ENCODE data around the gene MAML2. TPM values are rescaled to one million over a fixed set of nuclear protein-coding genes. Genes with fewer than 3 reads are reported as not detected.

MAML2 gene
- total and polyA plus RNA-seq, 2 experiments from 2014 or later, result 2.0 to 7.1 TPM

- TF ChIP-seq POLR2AphosphoS5 (IDR thresholded peaks at IDR 0.05; ENCODE audit: low read depth), result no peak
- no peak for DNase-seq (ENCODE audit: low spot score)
Observed at GRCh38 chr11:96309643-96310017, 33.4 kb downstream of the MAML2 start.

GRCh38 chr11:96309016-96309642 lies 33.9 kb downstream of the MAML2 start:
- H3K36me3 ChIP-seq (ENCODE audit: insufficient read depth), result no peaks in the 10 kb centered on the region
- no peak for TF ChIP-seq CREB1 (CRISPR knock-in tag; IDR thresholded peaks at IDR 0.05; ENCODE audit: low read depth)
- TF ChIP-seq ZNF114 (CRISPR knock-in tag; IDR thresholded peaks at IDR 0.05), result no peak
- TF ChIP-seq ZNF331 (CRISPR knock-in tag; IDR thresholded peaks at IDR 0.05; ENCODE audit: low read depth), result no peak
- TF ChIP-seq POLR2AphosphoS5 (IDR thresholded peaks at IDR 0.05; ENCODE audit: low read depth), result no peak
- no peak for TF ChIP-seq JUNB (IDR thresholded peaks at IDR 0.05; ENCODE audit: unreplicated experiment)
- TF ChIP-seq ETS1 (IDR thresholded peaks at IDR 0.05), result no peak
- no peak for TF ChIP-seq REST (IDR thresholded peaks at IDR 0.05; ENCODE audit: unreplicated experiment)
- TF ChIP-seq, protein P1, sequence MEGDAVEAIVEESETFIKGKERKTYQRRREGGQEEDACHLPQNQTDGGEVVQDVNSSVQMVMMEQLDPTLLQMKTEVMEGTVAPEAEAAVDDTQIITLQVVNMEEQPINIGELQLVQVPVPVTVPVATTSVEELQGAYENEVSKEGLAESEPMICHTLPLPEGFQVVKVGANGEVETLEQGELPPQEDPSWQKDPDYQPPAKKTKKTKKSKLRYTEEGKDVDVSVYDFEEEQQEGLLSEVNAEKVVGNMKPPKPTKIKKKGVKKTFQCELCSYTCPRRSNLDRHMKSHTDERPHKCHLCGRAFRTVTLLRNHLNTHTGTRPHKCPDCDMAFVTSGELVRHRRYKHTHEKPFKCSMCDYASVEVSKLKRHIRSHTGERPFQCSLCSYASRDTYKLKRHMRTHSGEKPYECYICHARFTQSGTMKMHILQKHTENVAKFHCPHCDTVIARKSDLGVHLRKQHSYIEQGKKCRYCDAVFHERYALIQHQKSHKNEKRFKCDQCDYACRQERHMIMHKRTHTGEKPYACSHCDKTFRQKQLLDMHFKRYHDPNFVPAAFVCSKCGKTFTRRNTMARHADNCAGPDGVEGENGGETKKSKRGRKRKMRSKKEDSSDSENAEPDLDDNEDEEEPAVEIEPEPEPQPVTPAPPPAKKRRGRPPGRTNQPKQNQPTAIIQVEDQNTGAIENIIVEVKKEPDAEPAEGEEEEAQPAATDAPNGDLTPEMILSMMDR (conservative IDR thresholded peaks at IDR 0.05; ENCODE audit: low read depth in 2 of 2), result no peak

More at GRCh38 chr11:96309643-96310017, 33.4 kb downstream of the MAML2 start:
- ATAC-seq, result peak; percentile 16; the same call in 2 of the 3 replicates
- Histone ChIP-seq H3K9me2 (ENCODE audit: insufficient read depth) (no peaks in the 10 kb centered on the region), H3K27me3 (ENCODE audit: insufficient read depth) (no peaks in the 10 kb centered on the region), H2AFZ (no peak overlapping the region), H3F3A (replicated peaks; ENCODE audit: low read depth) (no peaks in the 10 kb centered on the region), H3K36me3 (ENCODE audit: insufficient read depth) (no peaks in the 10 kb centered on the region), H3K27ac (ENCODE audit: low read depth) (no peak overlapping the region), H3K4me3 (no peak overlapping the region), H3K4me1 (ENCODE audit: insufficient read depth) (peaks cover 54% of the 10 kb centered on the region), H4K20me1 (replicated peaks; ENCODE audit: insufficient read depth) (no peaks in the 10 kb centered on the region), H3K79me2 (replicated peaks; ENCODE audit: insufficient read depth) (peaks cover 4% of the 10 kb centered on the region; the same call in 1 of the 2 replicates), H3K4me2 (no peak overlapping the region)
- H3K4me3 Mint-ChIP-seq, result no peak overlapping the region
- H3K27me3 Mint-ChIP-seq (ENCODE audit: insufficient read depth, low read depth, poor library complexity), result no peaks in the 10 kb centered on the region
- H3K4me1 Mint-ChIP-seq, result peaks cover 50% of the 10 kb centered on the region
- H3K36me3 Mint-ChIP-seq (ENCODE audit: low read depth), result no peaks in the 10 kb centered on the region
- H3K9me3 Mint-ChIP-seq, result no peaks in the 10 kb centered on the region
- H3K27ac Mint-ChIP-seq, result no peak overlapping the region

More at GRCh38 chr11:96309016-96309642, 33.9 kb downstream of the MAML2 start:
- Histone ChIP-seq H3K4me1 (ENCODE audit: insufficient read depth) (peaks cover 49% of the 10 kb centered on the region), H3K79me2 (replicated peaks; ENCODE audit: insufficient read depth) (peaks cover 4% of the 10 kb centered on the region; the same call in 1 of the 2 replicates), H3K4me3 (no peak overlapping the region), H3K9me2 (ENCODE audit: insufficient read depth) (no peaks in the 10 kb centered on the region), H4K20me1 (replicated peaks; ENCODE audit: insufficient read depth) (no peaks in the 10 kb centered on the region), H3K27me3 (ENCODE audit: insufficient read depth) (no peaks in the 10 kb centered on the region), H2AFZ (no peak overlapping the region), H3K4me2 (no peak overlapping the region), H3K27ac (ENCODE audit: low read depth) (no peak overlapping the region), H3F3A (replicated peaks; ENCODE audit: low read depth) (no peaks in the 10 kb centered on the region)
- Mint-ChIP-seq H3K27me3 (ENCODE audit: insufficient read depth, low read depth, poor library complexity) (no peaks in the 10 kb centered on the region), H3K36me3 (ENCODE audit: low read depth) (no peaks in the 10 kb centered on the region), H3K9me3 (no peaks in the 10 kb centered on the region), H3K27ac (peak overlapping the region; percentile 50), H3K4me1 (peaks cover 45% of the 10 kb centered on the region), H3K4me3 (no peak overlapping the region)
- ATAC-seq, result no peak
- no peak for DNase-seq (ENCODE audit: low spot score)

All from GM23338 (cell line).